Omental fat pad (tissue), 4 donors: ENCODE results near the gene BARD1. TPM values are rescaled to one million over a fixed set of nuclear protein-coding genes. Genes with fewer than 3 reads are reported as not detected.

Source experiments
- ATAC-seq: fragments of 150-250 bp; one replicate; pipeline ENCODE4 v1.9.1; 2016; ENCODE audit warnings: mild to moderate bottlenecking, moderate library complexity; ENCODE audit not compliant: low FRiP score
- DNase-seq: peaks from one replicate; pipeline ENCODE4 v3.0.0-alpha.2; 2019; ENCODE audit warnings: low spot score
- CTCF ChIP-seq, 3 donors: fragments of 450-650 bp; IDR thresholded peaks; one replicate each; pipeline ENCODE4 v1.5.1; 2016 to 2017; ENCODE audit warnings: antibody characterized with exemption in 3 of 3, mild to moderate bottlenecking in 3 of 3, moderate library complexity in 2 of 3
- total RNA-seq, 4 donors: library from RNA; depleted of rRNA; stranded (reverse); fragments of >200 nt; gene quantifications; one replicate each; pipeline ENCODE4 v1.1.0, GENCODE V29; 2016

Gene BARD1
- total RNA-seq, 4 donors from 2014 or later, result 3.3 to 9.6 (median 4.2) TPM

- DNase-seq, result no peak
- no peak for TF ChIP-seq CTCF (IDR thresholded peaks at IDR 0.05)
- ATAC-seq, result no peak
Observed at GRCh38 chr2:214772443-214773015, 37.0 kb downstream of the BARD1 start.

GRCh38 chr2:214765180-214765579, 44.3 kb downstream of the BARD1 start:
- DNase-seq (no peak), ATAC-seq (no peak)
- no peak for TF ChIP-seq CTCF (IDR thresholded peaks at IDR 0.05)

GRCh38 chr2:214753455-214753854, 56.0 kb downstream of the BARD1 start:
- DNase-seq (no peak), ATAC-seq (no peak)
- no peak for TF ChIP-seq CTCF (IDR thresholded peaks at IDR 0.05)

- ATAC-seq (no peak), DNase-seq (no peak)
- no peak for TF ChIP-seq CTCF (IDR thresholded peaks at IDR 0.05)
Observed at GRCh38 chr2:214750529-214750928, 59.0 kb downstream of the BARD1 start.

- ATAC-seq (no peak), DNase-seq (no peak)
- TF ChIP-seq CTCF (IDR thresholded peaks at IDR 0.05), result no peak
Observed at GRCh38 chr2:214747992-214748391, 61.5 kb downstream of the BARD1 start.

GRCh38 chr2:214742119-214742518, 67.4 kb downstream of the BARD1 start:
- DNase-seq (no peak), ATAC-seq (no peak)
- TF ChIP-seq CTCF (IDR thresholded peaks at IDR 0.05), result no peak

- no peak for TF ChIP-seq CTCF (IDR thresholded peaks at IDR 0.05)
- ATAC-seq (no peak), DNase-seq (no peak)
Observed at GRCh38 chr2:214740867-214741395, 68.6 kb downstream of the BARD1 start.
